IMR-90 (cell line): ENCODE data around the gene YTHDF2. TPM values are rescaled to one million over a fixed set of nuclear protein-coding genes. Genes with fewer than 3 reads are reported as not detected.

Experiments
- ATAC-seq: fragments of 200-7000 bp; cut with Tn5 transposase; 2 replicates; pipeline ENCODE4 v1.9.1; 2020; ENCODE audit warnings: low read depth, mild to moderate bottlenecking, moderate library complexity
- BruUV-seq: library from RNA; stranded (reverse); fragments of 400-500 nt; replicated peaks from 2 replicates; lab custom pipeline; 2021; lab: Mats Ljungman, UMichigan
- CTCF ChIA-PET: fragments of 300-600 bp; formaldehyde crosslinking; extraction: SDS; loops from one replicate; lab custom pipeline; 2021; ENCODE audit warnings: antibody characterized with exemption; lab: Yijun Ruan, JAX
- POLR2A ChIA-PET: fragments of 300-600 bp; sonication (Branson Sonifier 250); formaldehyde crosslinking; loops from one replicate; lab custom pipeline; 2022; ENCODE audit warnings: antibody characterized with exemption; ENCODE audit not compliant: unreplicated experiment; lab: Charles Lee
- DNase-seq: peaks from one replicate; pipeline ENCODE4 v3.0.0; 2013
- H2AFZ ChIP-seq: replicated peaks from 2 replicates; pipeline ENCODE3; 2013; ENCODE audit warnings: low read length, mild to moderate bottlenecking; ENCODE audit not compliant: poor library complexity
- H2AK5ac ChIP-seq: 2 replicates; pipeline ENCODE4 v1.6.1; 2013; ENCODE audit warnings: low read depth, low read length, inconsistent platforms
- H2AK9ac ChIP-seq: replicated peaks from 2 replicates; pipeline ENCODE3; 2013; ENCODE audit warnings: mild to moderate bottlenecking, low read depth, low read length, moderate library complexity; ENCODE audit not compliant: poor library complexity
- H2BK120ac ChIP-seq: 2 replicates; pipeline ENCODE4 v1.6.1; 2013; ENCODE audit warnings: low read depth, low read length, inconsistent platforms
- H2BK15ac ChIP-seq: 3 replicates; pipeline ENCODE4 v1.6.1; 2013; ENCODE audit warnings: low read depth, low read length, inconsistent platforms
- H2BK20ac ChIP-seq: 2 replicates; pipeline ENCODE4 v1.6.1; 2013; ENCODE audit warnings: low read depth, mild to moderate bottlenecking, inconsistent platforms, low read length, moderate library complexity
- H2BK5ac ChIP-seq: 2 replicates; pipeline ENCODE4 v1.6.1; 2013; ENCODE audit warnings: mild to moderate bottlenecking, low read depth, low read length, inconsistent platforms; ENCODE audit not compliant: poor library complexity, severe bottlenecking
- H3K14ac ChIP-seq: replicated peaks from 2 replicates; pipeline ENCODE4 v1.6.1; 2013; ENCODE audit warnings: low read depth, low read length, inconsistent platforms
- H3K18ac ChIP-seq: 2 replicates; pipeline ENCODE4 v1.6.1; 2013; ENCODE audit warnings: low read depth, low read length, control low read depth
- H3K23ac ChIP-seq: 2 replicates; pipeline ENCODE4 v1.6.1; 2013; ENCODE audit warnings: low read depth, low read length, inconsistent platforms
- H3K27ac ChIP-seq: 2 replicates; pipeline ENCODE4 v1.5.1; 2013; ENCODE audit warnings: mild to moderate bottlenecking, control low read depth, low read length; ENCODE audit not compliant: insufficient read depth
- H3K27me3 ChIP-seq: 2 replicates; pipeline ENCODE4 v1.6.1; 2013; ENCODE audit warnings: low read length; ENCODE audit not compliant: control insufficient read depth, insufficient read depth
- H3K36me3 ChIP-seq: 2 replicates; pipeline ENCODE4 v1.6.1; 2013; ENCODE audit warnings: low read length, mixed read lengths; ENCODE audit not compliant: control insufficient read depth, insufficient read depth
- H3K4ac ChIP-seq: 2 replicates; pipeline ENCODE4 v1.6.1; 2013; ENCODE audit warnings: low read depth, low read length, inconsistent platforms
- H3K4me1 ChIP-seq: 2 replicates; pipeline ENCODE4 v1.6.1; 2013; ENCODE audit warnings: low read length, mixed read lengths; ENCODE audit not compliant: control insufficient read depth, insufficient read depth
- H3K4me2 ChIP-seq: 2 replicates; pipeline ENCODE4 v1.6.1; 2013; ENCODE audit warnings: low read depth, mild to moderate bottlenecking, control low read depth, low read length, moderate library complexity
- H3K4me3 ChIP-seq: 2 replicates; pipeline ENCODE4 v1.5.1; 2013; ENCODE audit warnings: low read depth, mild to moderate bottlenecking, control low read depth, low read length, moderate library complexity; ENCODE audit not compliant: insufficient read depth
- H3K56ac ChIP-seq: 2 replicates; pipeline ENCODE4 v1.6.1; 2013; ENCODE audit warnings: low read length, inconsistent platforms; ENCODE audit not compliant: insufficient read depth; ENCODE audit errors: extremely low read depth
- H3K79me1 ChIP-seq, 2 experiments: 2 replicates each; pipeline ENCODE4 v1.6.1; 2013; ENCODE audit warnings: low read length in 2 of 2, inconsistent platforms in 1 of 2, low read depth in 1 of 2
- H3K9ac ChIP-seq: 2 replicates; pipeline ENCODE4 v1.6.1; 2013; ENCODE audit warnings: low read depth, low read length, control low read depth
- H3K9me1 ChIP-seq: 2 replicates; pipeline ENCODE4 v1.6.1; 2013; ENCODE audit warnings: low read length, inconsistent platforms; ENCODE audit not compliant: insufficient read depth
- H3K9me3 ChIP-seq: 2 replicates; pipeline ENCODE4 v1.6.1; 2013; ENCODE audit warnings: low read length; ENCODE audit not compliant: control insufficient read depth, insufficient read depth
- H4K20me1 ChIP-seq: 2 replicates; pipeline ENCODE4 v1.6.1; 2013; ENCODE audit warnings: low read length, inconsistent platforms; ENCODE audit not compliant: insufficient read depth
- H4K5ac ChIP-seq: 2 replicates; pipeline ENCODE4 v1.6.1; 2013; ENCODE audit warnings: mild to moderate bottlenecking, low read depth, low read length, control low read depth
- H4K8ac ChIP-seq, 2 experiments: 2 replicates each; pipeline ENCODE4 v1.6.1; 2013; ENCODE audit warnings: low read depth in 2 of 2, low read length in 2 of 2, control low read depth in 1 of 2, inconsistent platforms in 1 of 2
- H4K91ac ChIP-seq: 2 replicates; pipeline ENCODE4 v1.6.1; 2013; ENCODE audit warnings: low read depth, low read length, inconsistent platforms; ENCODE audit not compliant: insufficient read depth
- MXI1 ChIP-seq: IDR thresholded peaks from 2 replicates; pipeline ENCODE4 v1.6.1; 2012; ENCODE audit warnings: low read depth, mild to moderate bottlenecking, low read length, moderate library complexity, borderline replicate concordance
- WGBS, 2 experiments: methylation state at CpG; one replicate each; pipeline versions ENCODE4 v1.1.5 to v1.1.7; 2013; ENCODE audit warnings: missing lambda C conversion rate in 2 of 2; ENCODE audit not compliant: insufficient read length in 1 of 2; ENCODE audit errors: extremely low coverage in 2 of 2; 5-methylcytosine and 5-hydroxymethylcytosine counted together
- dilution Hi-C: fragments of 300-500 bp; cut with HindIII; formaldehyde crosslinking; loops from one replicate; pipeline ENCODE4 v1.14.3; 2018; ENCODE audit warnings: low sequenced_read_pairs; ENCODE audit not compliant: unreplicated experiment
- in situ Hi-C: fragments of 300-500 bp; cut with MboI; formaldehyde crosslinking; loops from 3 replicates; pipeline ENCODE4 v1.14.3; 2019; ENCODE audit warnings: low sequenced_read_pairs, inconsistent platforms, mixed read lengths
- intact Hi-C: fragments of 100-400 bp; cut with micrococcal nuclease; formaldehyde crosslinking; loops from 2 replicates; pipeline ENCODE4 v1.10.0; 2022
- polyA plus RNA-seq, 3 experiments: library from polyadenylated mRNA; depleted of rRNA; stranded (reverse); fragments of >200 nt; gene quantifications; 2 replicates each; pipeline ENCODE4 v1.2.3, GENCODE V29; 2012; ENCODE audit warnings: low replicate concordance in 1 of 3
- total RNA-seq: library from RNA; depleted of rRNA; stranded (reverse); fragments of >200 nt; gene quantifications from 2 replicates; pipeline ENCODE4 v1.2.3, GENCODE V29; 2012

Gene YTHDF2
- total and polyA plus RNA-seq, 2 of the 4 experiments (the other 2 are of a cell fraction) = 50.0 to 94.3 TPM

GRCh38 chr1:28779751-28780408 is 43.1 kb downstream of the YTHDF2 start:
- dilution Hi-C loops = no loop called here
- Histone ChIP-seq H3K56ac (no peak overlapping the region), H4K91ac (no peak overlapping the region), H2BK20ac (no peak overlapping the region), H3K27me3 (no peaks in the 10 kb centered on the region), H2BK5ac (no peak overlapping the region), H4K5ac (no peak overlapping the region), H3K4me2 (no peak overlapping the region), H2AK9ac (no peak overlapping the region), H3K9me3 (no peaks in the 10 kb centered on the region), H4K20me1 (peaks cover 6% of the 10 kb centered on the region), H3K14ac (no peak overlapping the region), H3K79me1 (peaks cover 7 to 10% of the 10 kb centered on the region in 2 experiments; a peak in 3 of 4 replicates), H3K4me3 (no peak overlapping the region), H2BK120ac (no peak overlapping the region), H3K9ac (no peak overlapping the region), H3K18ac (no peak overlapping the region), H3K9me1 (peaks cover 5% of the 10 kb centered on the region; the same call in 1 of the 2 replicates), H4K8ac (no peak overlapping the region), H3K36me3 (peaks cover 2% of the 10 kb centered on the region; the same call in 1 of the 2 replicates), H3K23ac (no peak overlapping the region), H2AK5ac (no peak overlapping the region), H3K4me1 (peaks cover 2% of the 10 kb centered on the region; the same call in 1 of the 2 replicates), H3K27ac (no peak overlapping the region), H3K4ac (no peak overlapping the region), H2AFZ (no peak overlapping the region), H2BK15ac (no peak overlapping the region)
- TF ChIP-seq MXI1 = no peak
- no peak for ATAC-seq
- in situ Hi-C loops = loop anchor here (5.0 to 10.0 kb wide), 3 partner anchors 87 to 425 kb away; no protein-coding TSS in a partner anchor
- ChIA-PET CTCF (interaction anchor here (0.9 kb wide), 1 partner anchor 97 kb away, joined by 4 read pairs; no protein-coding TSS in a partner anchor), POLR2A (no interaction called here)
- 90% methylated on average over 4 of the region's 6 CpGs; no CpG with 5 or more reads in 1 of the 2 experiments for WGBS, 2 experiments
- DNase-seq = no peak
- BruUV-seq = no TSS peak
- intact Hi-C loops = no loop called here
